HEK293 (cell line): ENCODE results near the gene WNT7A.

Experiments used
- PATZ1 ChIP-seq: fragments of 450-650 bp; formaldehyde crosslinking; IDR thresholded peaks from 2 replicates; pipeline ENCODE4 v1.5.1; 2016; ENCODE audit warnings: missing biosample characterization, missing genetic modification characterization
- REST ChIP-seq: fragments of 450-650 bp; formaldehyde crosslinking; IDR thresholded peaks from 2 replicates; pipeline ENCODE4 v1.5.1; 2016; ENCODE audit warnings: missing biosample characterization, missing genetic modification characterization
- ZBTB7A ChIP-seq: fragments of 450-650 bp; formaldehyde crosslinking; IDR thresholded peaks from 2 replicates; pipeline ENCODE4 v1.5.1; 2016; ENCODE audit warnings: low read depth, missing biosample characterization, missing genetic modification characterization
- ZNF324 ChIP-seq: fragments of 450-650 bp; formaldehyde crosslinking; IDR thresholded peaks from 2 replicates; pipeline ENCODE4 v1.5.1; 2016; ENCODE audit warnings: missing biosample characterization, missing genetic modification characterization
- ZNF433 ChIP-seq: fragments of 450-650 bp; formaldehyde crosslinking; IDR thresholded peaks from 2 replicates; pipeline ENCODE4 v1.5.1; 2016; ENCODE audit warnings: missing biosample characterization, missing genetic modification characterization, low read depth
- ZNF610 ChIP-seq: fragments of 450-650 bp; formaldehyde crosslinking; IDR thresholded peaks from 2 replicates; pipeline ENCODE4 v1.5.1; 2016; ENCODE audit warnings: missing biosample characterization, missing genetic modification characterization, borderline replicate concordance
- ZNF626 ChIP-seq: fragments of 450-650 bp; sonication (Bioruptor Pico); formaldehyde crosslinking; IDR thresholded peaks from 2 replicates; pipeline ENCODE4 v1.5.1; 2018; ENCODE audit warnings: missing biosample characterization, missing genetic modification characterization, inconsistent platforms
- ZNF76 ChIP-seq: fragments of 450-650 bp; formaldehyde crosslinking; IDR thresholded peaks from 2 replicates; pipeline ENCODE4; 2016; ENCODE audit warnings: low read depth, missing biosample characterization, missing genetic modification characterization, borderline replicate concordance
- TF ChIP-seq, protein P1 (sequence below): fragments of 450-650 bp; formaldehyde crosslinking; IDR thresholded peaks from 2 replicates; pipeline ENCODE4 v1.5.1; 2016; ENCODE audit warnings: missing biosample characterization, missing genetic modification characterization, borderline replicate concordance
- TF ChIP-seq, protein P2 (sequence below): fragments of 450-650 bp; formaldehyde crosslinking; IDR thresholded peaks from 2 replicates; pipeline ENCODE4 v1.5.1; 2016; ENCODE audit warnings: missing biosample characterization, missing genetic modification characterization

GRCh38 chr3:13853978-13854296 lies 25.9 kb downstream of the WNT7A start:
- no peak for TF ChIP-seq REST (tag by site-specific recombination)
- TF ChIP-seq ZNF610, result no peak
- TF ChIP-seq, protein P1, sequence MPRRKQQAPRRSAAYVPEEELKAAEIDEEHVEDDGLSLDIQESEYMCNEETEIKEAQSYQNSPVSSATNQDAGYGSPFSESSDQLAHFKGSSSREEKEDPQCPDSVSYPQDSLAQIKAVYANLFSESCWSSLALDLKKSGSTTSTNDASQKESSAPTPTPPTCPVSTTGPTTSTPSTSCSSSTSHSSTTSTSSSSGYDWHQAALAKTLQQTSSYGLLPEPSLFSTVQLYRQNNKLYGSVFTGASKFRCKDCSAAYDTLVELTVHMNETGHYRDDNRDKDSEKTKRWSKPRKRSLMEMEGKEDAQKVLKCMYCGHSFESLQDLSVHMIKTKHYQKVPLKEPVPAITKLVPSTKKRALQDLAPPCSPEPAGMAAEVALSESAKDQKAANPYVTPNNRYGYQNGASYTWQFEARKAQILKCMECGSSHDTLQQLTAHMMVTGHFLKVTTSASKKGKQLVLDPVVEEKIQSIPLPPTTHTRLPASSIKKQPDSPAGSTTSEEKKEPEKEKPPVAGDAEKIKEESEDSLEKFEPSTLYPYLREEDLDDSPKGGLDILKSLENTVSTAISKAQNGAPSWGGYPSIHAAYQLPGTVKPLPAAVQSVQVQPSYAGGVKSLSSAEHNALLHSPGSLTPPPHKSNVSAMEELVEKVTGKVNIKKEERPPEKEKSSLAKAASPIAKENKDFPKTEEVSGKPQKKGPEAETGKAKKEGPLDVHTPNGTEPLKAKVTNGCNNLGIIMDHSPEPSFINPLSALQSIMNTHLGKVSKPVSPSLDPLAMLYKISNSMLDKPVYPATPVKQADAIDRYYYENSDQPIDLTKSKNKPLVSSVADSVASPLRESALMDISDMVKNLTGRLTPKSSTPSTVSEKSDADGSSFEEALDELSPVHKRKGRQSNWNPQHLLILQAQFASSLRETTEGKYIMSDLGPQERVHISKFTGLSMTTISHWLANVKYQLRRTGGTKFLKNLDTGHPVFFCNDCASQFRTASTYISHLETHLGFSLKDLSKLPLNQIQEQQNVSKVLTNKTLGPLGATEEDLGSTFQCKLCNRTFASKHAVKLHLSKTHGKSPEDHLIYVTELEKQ (tag by site-specific recombination), result no peak
- TF ChIP-seq PATZ1 (tag by site-specific recombination), result no peak
- TF ChIP-seq ZNF626 (tag by site-specific recombination), result no peak
- TF ChIP-seq ZNF76 (tag by site-specific recombination), result no peak
- no peak for TF ChIP-seq ZNF324 (tag by site-specific recombination)
- TF ChIP-seq, protein P2, sequence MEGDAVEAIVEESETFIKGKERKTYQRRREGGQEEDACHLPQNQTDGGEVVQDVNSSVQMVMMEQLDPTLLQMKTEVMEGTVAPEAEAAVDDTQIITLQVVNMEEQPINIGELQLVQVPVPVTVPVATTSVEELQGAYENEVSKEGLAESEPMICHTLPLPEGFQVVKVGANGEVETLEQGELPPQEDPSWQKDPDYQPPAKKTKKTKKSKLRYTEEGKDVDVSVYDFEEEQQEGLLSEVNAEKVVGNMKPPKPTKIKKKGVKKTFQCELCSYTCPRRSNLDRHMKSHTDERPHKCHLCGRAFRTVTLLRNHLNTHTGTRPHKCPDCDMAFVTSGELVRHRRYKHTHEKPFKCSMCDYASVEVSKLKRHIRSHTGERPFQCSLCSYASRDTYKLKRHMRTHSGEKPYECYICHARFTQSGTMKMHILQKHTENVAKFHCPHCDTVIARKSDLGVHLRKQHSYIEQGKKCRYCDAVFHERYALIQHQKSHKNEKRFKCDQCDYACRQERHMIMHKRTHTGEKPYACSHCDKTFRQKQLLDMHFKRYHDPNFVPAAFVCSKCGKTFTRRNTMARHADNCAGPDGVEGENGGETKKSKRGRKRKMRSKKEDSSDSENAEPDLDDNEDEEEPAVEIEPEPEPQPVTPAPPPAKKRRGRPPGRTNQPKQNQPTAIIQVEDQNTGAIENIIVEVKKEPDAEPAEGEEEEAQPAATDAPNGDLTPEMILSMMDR (tag by site-specific recombination), result no peak
- TF ChIP-seq ZNF433, result no peak
- TF ChIP-seq ZBTB7A (tag by site-specific recombination), result no peak
